K562 (cell line): Measurements from ENCODE around the gene DYNLL1. TPM values are rescaled to one million over a fixed set of nuclear protein-coding genes. Genes with fewer than 3 reads are reported as not detected.

Experiments
- BRCA1 ChIP-seq, 2 experiments: fragments of 450-650 bp in 1 of 2; sonication (generic) in 1 of 2; formaldehyde crosslinking in 1 of 2; IDR thresholded peaks; 2 replicates each; pipeline versions ENCODE4 v1.5.0 to v1.6.1; 2017 to 2020; ENCODE audit warnings: mild to moderate bottlenecking in 1 of 2, missing genetic modification reagents in 1 of 2
- BRF2 ChIP-seq: IDR thresholded peaks from 3 replicates; pipeline ENCODE4 v1.6.1; 2011; ENCODE audit warnings: borderline replicate concordance, mild to moderate bottlenecking; ENCODE audit not compliant: insufficient read length, insufficient read depth
- JUN ChIP-seq, 2 experiments: sonication (generic) in 1 of 2; formaldehyde crosslinking in 1 of 2; IDR thresholded peaks; 2 replicates each; pipeline versions ENCODE4 v1.6.1 to v1.8.0; 2012 to 2022; ENCODE audit warnings: borderline replicate concordance in 2 of 2, mild to moderate bottlenecking in 2 of 2, improper control_type of control experiment in 1 of 2, low read depth in 1 of 2, low read length in 1 of 2, missing genetic modification reagents in 1 of 2
- MTF1 ChIP-seq: fragments of 250-450 bp; sonication (Bioruptor Pico); IDR thresholded peaks from 2 replicates; pipeline ENCODE4 v1.9.0; 2021; ENCODE audit warnings: moderate library complexity, mild to moderate bottlenecking, inconsistent platforms, borderline replicate concordance
- NR2C1 ChIP-seq, 2 experiments: fragments of 450-650 bp; IDR thresholded peaks; 2 replicates each; pipeline ENCODE4 v1.6.1; 2017; ENCODE audit warnings: mild to moderate bottlenecking in 2 of 2, antibody characterized with exemption in 1 of 2, inconsistent platforms in 1 of 2, missing compliant biosample characterization in 1 of 2, missing genetic modification characterization in 1 of 2
- NR3C1 ChIP-seq: sonication (generic); formaldehyde crosslinking; IDR thresholded peaks from 2 replicates; pipeline ENCODE4 v1.8.1; 2022; ENCODE audit warnings: missing genetic modification reagents
- XRCC3 ChIP-seq: fragments of 450-650 bp; IDR thresholded peaks from 2 replicates; pipeline ENCODE4 v1.6.1; 2017; ENCODE audit warnings: mild to moderate bottlenecking, moderate library complexity
- ZNF24 ChIP-seq: fragments of 450-650 bp; IDR thresholded peaks from 2 replicates; pipeline ENCODE4 v1.6.1; 2016
- ZNF395 ChIP-seq: fragments of 200-800 bp; sonication (Bioruptor generic); IDR thresholded peaks from 2 replicates; pipeline ENCODE4 v1.6.1; 2017; ENCODE audit warnings: missing genetic modification characterization, missing compliant biosample characterization
- polyA plus RNA-seq, 8 experiments: library from polyadenylated mRNA; depleted of rRNA in 4 of 8; stranded (reverse) in 5 of 8; unstranded in 3 of 8; fragments of >200 nt; fragmentation: Nextera tagmentation in 2 of 8; fragmentation: Illumina TruSeq in 1 of 8; extraction: Ambion mirVana in 2 of 8; extraction: Trizol in 1 of 8; gene quantifications; 2 replicates each; pipeline versions ENCODE4 v1.2.1 to v1.2.3, GENCODE V29; 2011 to 2014; ENCODE audit warnings: inconsistent platforms in 1 of 8, missing spikeins in 1 of 8
- total RNA-seq, 7 experiments: library from RNA; depleted of rRNA in 6 of 7; stranded (reverse); fragments of >200 nt in 6 of 7; fragmentation: Illumina TruSeq in 2 of 7; extraction: Trizol in 2 of 7; gene quantifications; 2 replicates each; pipeline versions ENCODE4 v1.2.1 to v1.2.3, GENCODE V29; 2011 to 2021; ENCODE audit warnings: low replicate concordance in 1 of 7
- TF ChIP-seq, protein P1 (sequence below): fragments of 450-650 bp; IDR thresholded peaks from 2 replicates; pipeline ENCODE4 v1.6.1; 2016; ENCODE audit warnings: low read depth
- TF ChIP-seq, protein P2 (sequence below): fragments of 450-650 bp; IDR thresholded peaks from 2 replicates; pipeline ENCODE4 v1.6.1; 2018; ENCODE audit not compliant: partially characterized antibody

Gene DYNLL1
- total and polyA plus RNA-seq, 9 of the 15 experiments (the other 6 are each of a cell fraction or from before 2014, with no cell fraction given), result 303 to 1,112 (median 468) TPM

GRCh38 chr12:120469450-120470149, 26.3 kb upstream of the DYNLL1 start, which contains the start of gene SRSF9 (continued):
- no peak for TF ChIP-seq BRF2
- TF ChIP-seq NR2C1 (IDR thresholded peaks at IDR 0.05), result no peak
- peak; percentile 60 for TF ChIP-seq NR2C1 (tag; IDR thresholded peaks at IDR 0.05)
- TF ChIP-seq MTF1 (CRISPR knock-in tag), result no peak
- no peak for TF ChIP-seq NR3C1 (CRISPR knock-in tag)
- peak; percentile 61; the same call in 1 of the 2 replicates for TF ChIP-seq ZNF24
- TF ChIP-seq, protein P1, sequence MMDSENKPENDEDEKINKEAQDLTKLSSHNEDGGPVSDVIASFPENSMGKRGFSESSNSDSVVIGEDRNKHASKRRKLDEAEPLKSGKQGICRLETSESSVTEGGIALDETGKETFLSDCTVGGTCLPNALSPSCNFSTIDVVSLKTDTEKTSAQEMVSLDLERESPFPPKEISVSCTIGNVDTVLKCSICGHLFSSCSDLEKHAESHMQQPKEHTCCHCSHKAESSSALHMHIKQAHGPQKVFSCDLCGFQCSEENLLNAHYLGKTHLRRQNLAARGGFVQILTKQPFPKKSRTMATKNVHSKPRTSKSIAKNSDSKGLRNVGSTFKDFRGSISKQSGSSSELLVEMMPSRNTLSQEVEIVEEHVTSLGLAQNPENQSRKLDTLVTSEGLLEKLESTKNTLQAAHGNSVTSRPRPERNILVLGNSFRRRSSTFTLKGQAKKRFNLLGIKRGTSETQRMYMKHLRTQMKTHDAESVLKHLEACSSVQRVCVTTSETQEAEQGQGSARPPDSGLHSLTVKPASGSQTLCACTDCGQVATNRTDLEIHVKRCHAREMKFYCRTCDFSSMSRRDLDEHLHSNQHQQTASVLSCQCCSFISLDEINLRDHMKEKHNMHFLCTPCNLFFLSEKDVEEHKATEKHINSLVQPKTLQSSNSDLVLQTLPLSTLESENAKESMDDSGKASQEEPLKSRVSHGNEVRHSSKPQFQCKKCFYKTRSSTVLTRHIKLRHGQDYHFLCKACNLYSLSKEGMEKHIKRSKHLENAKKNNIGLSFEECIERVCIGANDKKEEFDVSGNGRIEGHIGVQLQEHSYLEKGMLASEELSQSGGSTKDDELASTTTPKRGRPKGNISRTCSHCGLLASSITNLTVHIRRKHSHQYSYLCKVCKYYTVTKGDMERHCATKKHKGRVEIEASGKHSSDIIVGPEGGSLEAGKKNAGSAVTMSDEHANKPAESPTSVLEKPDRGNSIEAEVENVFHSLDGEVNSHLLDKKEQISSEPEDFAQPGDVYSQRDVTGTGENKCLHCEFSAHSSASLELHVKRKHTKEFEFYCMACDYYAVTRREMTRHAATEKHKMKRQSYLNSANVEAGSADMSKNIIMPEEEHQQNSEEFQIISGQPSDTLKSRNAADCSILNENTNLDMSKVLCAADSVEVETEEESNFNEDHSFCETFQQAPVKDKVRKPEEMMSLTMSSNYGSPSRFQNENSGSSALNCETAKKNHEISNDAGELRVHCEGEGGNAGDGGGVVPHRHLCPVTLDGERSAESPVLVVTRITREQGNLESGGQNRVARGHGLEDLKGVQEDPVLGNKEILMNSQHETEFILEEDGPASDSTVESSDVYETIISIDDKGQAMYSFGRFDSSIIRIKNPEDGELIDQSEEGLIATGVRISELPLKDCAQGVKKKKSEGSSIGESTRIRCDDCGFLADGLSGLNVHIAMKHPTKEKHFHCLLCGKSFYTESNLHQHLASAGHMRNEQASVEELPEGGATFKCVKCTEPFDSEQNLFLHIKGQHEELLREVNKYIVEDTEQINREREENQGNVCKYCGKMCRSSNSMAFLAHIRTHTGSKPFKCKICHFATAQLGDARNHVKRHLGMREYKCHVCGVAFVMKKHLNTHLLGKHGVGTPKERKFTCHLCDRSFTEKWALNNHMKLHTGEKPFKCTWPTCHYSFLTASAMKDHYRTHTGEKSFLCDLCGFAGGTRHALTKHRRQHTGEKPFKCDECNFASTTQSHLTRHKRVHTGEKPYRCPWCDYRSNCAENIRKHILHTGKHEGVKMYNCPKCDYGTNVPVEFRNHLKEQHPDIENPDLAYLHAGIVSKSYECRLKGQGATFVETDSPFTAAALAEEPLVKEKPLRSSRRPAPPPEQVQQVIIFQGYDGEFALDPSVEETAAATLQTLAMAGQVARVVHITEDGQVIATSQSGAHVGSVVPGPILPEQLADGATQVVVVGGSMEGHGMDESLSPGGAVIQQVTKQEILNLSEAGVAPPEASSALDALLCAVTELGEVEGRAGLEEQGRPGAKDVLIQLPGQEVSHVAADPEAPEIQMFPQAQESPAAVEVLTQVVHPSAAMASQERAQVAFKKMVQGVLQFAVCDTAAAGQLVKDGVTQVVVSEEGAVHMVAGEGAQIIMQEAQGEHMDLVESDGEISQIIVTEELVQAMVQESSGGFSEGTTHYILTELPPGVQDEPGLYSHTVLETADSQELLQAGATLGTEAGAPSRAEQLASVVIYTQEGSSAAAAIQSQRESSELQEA, result no peak
- TF ChIP-seq JUN (IDR thresholded peaks at IDR 0.05; ENCODE audit: borderline replicate concordance, low read depth, low read length), result no peak
- no peak for TF ChIP-seq JUN (CRISPR knock-in tag; IDR thresholded peaks at IDR 0.05; ENCODE audit: borderline replicate concordance)
- TF ChIP-seq ZNF395 (CRISPR knock-in tag), result peak; percentile 60; the same call in 1 of the 2 replicates
- no peak for TF ChIP-seq XRCC3
- TF ChIP-seq, protein P2, sequence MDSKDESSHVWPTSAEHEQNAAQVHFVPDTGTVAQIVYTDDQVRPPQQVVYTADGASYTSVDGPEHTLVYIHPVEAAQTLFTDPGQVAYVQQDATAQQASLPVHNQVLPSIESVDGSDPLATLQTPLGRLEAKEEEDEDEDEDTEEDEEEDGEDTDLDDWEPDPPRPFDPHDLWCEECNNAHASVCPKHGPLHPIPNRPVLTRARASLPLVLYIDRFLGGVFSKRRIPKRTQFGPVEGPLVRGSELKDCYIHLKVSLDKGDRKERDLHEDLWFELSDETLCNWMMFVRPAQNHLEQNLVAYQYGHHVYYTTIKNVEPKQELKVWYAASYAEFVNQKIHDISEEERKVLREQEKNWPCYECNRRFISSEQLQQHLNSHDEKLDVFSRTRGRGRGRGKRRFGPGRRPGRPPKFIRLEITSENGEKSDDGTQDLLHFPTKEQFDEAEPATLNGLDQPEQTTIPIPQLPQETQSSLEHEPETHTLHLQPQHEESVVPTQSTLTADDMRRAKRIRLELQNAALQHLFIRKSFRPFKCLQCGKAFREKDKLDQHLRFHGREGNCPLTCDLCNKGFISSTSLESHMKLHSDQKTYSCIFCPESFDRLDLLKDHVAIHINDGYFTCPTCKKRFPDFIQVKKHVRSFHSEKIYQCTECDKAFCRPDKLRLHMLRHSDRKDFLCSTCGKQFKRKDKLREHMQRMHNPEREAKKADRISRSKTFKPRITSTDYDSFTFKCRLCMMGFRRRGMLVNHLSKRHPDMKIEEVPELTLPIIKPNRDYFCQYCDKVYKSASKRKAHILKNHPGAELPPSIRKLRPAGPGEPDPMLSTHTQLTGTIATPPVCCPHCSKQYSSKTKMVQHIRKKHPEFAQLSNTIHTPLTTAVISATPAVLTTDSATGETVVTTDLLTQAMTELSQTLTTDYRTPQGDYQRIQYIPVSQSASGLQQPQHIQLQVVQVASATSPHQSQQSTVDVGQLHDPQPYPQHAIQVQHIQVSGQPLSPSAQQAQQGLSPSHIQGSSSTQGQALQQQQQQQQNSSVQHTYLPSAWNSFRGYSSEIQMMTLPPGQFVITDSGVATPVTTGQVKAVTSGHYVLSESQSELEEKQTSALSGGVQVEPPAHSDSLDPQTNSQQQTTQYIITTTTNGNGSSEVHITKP, result peak; percentile 10
- no peak for TF ChIP-seq BRCA1 (IDR thresholded peaks at IDR 0.05)
- no peak for TF ChIP-seq BRCA1 (CRISPR knock-in tag; IDR thresholded peaks at IDR 0.05)
